GM19463 (cell line): Measurements from ENCODE around the gene SMAD6.
"Not testable (repeated sequence)": the region's sequence is repeated elsewhere in the genome, so short reads cannot be mapped to it uniquely, and the experiment has no call there.

Experiments
- ATAC-seq: cut with Tn5 transposase; IDR thresholded peaks from one replicate; pipeline ENCODE4 v1.9.1; 2021; ENCODE audit warnings: mild to moderate bottlenecking, moderate library complexity; ENCODE audit not compliant: unreplicated experiment

Gene SMAD6

DNA sequence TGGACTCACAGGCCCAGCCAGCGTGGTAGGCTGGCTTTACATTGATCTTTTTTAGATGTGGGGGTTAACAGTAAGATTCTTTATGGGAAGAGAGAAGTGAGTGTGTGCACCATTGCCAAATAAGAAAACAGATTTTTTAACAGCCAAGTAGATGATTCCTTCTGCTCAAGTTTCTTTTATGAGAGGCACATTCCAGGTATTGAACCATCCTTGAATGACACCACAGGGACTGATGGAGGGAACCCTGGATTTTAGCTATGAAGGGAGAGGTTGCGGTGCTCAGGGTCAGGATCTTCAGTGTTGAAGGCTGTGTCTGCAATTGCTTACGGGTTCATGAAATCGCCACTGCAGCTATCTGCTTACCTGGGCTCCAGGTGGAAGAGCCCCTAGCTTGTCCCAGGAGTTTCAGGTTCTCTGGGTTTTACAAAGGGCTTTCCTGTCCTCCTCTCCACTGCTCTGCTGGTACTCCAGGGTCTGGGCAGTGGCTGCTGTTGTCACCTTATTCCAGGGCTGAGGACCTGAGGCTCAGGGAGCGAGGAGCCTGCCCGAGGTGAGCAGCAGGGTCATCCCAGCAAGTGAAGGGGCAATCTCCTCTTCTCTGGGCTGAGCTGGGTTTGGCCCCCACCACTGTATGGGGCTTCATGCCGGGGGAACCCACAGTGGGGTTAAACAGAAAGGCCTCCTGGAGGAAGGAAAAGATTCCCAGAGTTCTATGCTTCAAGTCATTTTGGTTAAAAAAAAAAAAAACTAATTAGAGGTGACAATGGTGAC, 53.4 kb downstream of the SMAD6 start:
- no peak for ATAC-seq

DNA sequence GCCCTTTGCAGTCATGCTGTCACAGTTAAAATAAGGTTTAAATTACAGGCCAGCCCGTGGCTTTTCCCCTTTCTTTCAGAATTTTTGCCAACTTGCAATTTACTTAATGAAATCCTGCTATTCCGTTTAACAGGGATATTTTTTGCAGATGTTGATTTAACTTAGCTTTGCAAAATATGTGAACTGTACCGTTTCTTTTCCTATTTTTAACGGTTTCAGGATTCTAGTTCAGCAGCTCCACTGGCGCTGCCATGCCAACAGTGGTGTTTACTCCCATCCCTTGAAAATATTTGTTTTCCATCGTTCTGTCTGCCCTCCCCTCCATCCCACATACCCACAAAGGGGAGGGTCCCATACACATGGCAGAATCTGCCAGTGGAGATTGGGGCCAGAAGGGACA, 54.3 kb downstream of the SMAD6 start:
- no peak for ATAC-seq

GRCh38 chr15:66757030-66757429, 55.0 kb downstream of the SMAD6 start:
- ATAC-seq, result no peak

DNA sequence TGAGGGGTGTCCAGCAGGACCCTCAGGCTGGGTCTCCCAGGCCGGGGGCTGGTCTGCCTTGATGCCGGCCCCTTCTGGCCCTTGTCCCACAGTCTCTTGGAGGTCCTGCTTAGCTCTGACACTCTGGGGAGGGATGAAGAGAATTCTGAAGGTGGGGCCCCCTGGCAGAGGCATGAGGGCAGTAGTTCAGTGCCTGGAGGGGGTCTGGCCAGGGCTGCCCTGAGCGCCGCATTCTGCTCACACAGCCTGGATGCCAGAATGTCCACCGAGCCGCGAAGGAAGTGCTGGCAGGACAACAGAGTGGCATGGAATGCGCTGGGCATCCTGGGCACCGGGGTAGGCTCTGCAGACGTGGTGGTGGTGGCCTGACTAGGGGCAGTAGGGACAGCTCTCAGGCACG, 55.5 kb downstream of the SMAD6 start:
- ATAC-seq, result no peak

DNA sequence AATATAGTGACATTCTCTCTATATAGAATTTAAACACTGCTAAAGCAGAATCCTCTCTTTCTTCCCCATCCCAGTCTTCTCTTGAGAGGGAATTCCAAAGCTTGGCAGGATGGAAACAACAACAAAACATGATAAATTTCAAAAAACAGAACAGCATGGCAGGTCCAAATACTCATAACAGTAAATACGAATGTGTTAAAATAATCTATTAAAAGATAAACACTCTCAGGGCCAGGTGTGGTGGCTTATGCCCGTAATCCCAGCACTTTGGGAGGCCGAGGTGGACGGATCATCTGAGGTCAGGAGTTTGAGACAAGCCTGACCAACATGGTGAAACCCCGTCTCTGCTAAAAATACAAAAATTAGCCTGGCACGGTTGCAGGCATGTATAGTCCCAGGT, 56.2 kb downstream of the SMAD6 start:
- ATAC-seq, result not testable (repeated sequence)

GRCh38 chr15:66758844-66759243, 56.8 kb downstream of the SMAD6 start:
- ATAC-seq, result no peak

GRCh38 chr15:66760097-66760967, 58.3 kb downstream of the SMAD6 start:
- no peak for ATAC-seq

- ATAC-seq, result no peak
Observed at GRCh38 chr15:66760968-66761725, 59.1 kb downstream of the SMAD6 start.

- no peak for ATAC-seq
Observed at GRCh38 chr15:66761726-66762595, 59.9 kb downstream of the SMAD6 start.

DNA sequence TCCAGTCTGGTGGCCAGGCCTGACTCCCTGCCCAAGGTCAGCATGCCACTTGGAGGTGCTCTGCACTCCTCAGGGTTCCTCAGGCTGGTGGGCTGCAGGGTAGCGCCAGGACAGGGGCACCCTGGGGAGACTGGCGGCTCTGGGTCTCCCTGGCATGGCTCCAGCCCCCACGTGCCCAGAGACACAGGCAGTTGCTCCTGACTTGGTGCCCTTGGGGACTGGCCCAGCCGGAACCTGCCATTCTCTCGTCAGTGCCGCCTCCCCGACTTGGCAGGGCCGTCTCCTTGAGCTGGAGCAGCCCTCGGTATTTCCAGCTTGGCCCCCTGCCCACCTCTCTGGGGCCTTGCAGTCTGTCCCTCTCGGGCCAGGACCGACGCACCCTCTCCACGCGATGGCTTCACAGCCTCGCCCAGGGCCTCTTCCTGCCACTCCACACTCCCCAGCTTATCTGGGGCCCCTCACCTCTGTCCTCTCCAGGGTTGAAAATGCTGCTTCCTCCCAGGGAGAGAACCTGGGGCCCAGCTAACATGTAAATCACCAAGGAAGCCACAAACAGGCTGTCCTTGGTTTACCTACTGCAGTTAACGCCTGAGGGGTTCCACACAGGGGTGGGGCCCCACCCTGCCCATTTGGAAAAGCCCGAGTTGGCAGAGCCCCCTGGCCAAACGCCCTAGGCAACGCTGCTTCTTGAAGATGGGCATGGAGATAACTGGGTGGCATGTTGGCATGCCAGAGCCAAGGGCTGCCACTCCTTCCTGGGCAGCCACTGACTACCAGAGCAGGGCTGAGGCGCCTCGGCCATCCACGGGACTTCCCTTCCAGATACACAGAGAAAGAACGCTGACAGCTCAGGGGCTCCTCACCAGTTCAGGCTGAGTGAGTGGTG, 61.4 kb downstream of the SMAD6 start:
- ATAC-seq, result no peak

- ATAC-seq, result no peak
Observed at GRCh38 chr15:66764072-66764786, 62.2 kb downstream of the SMAD6 start.

DNA sequence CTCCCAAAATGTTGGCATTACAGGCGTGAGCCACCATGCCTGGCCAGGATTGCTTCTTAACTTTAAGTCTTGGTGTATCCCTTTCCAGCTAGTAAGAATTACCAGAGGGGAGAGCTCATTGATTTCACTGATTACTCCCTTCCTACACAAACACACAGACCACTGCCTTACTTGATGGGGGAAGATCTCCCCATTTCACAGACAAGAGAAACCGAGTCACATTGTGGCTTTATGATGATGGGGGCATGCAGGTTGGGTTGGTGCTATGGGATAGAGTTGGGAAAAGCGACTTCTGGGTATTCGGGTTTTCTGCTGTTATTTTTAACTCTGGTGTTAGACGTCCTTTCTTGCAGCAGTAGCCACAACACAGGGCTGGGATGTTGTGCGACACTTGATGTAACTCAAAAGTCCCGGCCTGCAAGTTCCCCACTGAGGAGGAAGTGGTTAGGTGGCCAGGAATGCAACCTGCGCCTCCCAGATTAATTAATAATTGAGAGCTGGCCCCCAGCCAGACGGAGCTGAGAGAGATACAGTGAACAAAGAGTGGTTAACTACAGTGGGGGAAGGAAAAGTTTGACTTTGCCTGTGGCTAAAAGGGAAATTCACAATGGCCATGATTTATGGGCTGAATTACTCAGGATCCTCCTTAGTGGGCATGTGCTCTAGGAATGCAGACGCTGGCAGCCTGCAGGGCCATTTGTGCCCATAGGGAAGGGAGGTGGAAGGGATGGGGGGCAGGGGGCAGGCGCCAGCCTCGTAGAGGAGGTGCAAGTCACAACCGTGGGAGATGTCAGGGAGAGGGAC, 63.6 kb downstream of the SMAD6 start:
- peak; percentile 79 for ATAC-seq

- no peak for ATAC-seq
Observed at GRCh38 chr15:66766282-66767230, 64.5 kb downstream of the SMAD6 start.

DNA sequence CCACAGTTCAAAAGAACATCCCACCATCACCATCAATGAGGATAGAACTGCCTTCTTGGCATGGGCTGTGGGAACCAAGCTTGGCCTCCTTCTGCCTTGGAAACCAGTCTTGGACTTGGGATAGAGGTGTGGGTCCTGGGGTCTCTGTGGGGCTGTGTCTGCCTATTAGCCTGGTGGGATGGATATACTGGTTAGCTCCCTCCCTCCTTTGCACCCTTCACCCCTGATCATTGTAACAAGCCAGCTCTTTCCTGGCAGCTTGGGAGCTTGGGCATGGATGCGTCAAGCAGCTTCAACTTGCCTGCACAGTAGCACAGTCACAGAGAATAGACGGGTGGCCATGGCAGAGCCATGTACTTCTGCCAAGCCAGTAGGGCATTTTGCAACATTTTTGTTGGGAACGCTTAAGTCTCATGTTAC, 65.2 kb downstream of the SMAD6 start:
- ATAC-seq, result no peak

DNA sequence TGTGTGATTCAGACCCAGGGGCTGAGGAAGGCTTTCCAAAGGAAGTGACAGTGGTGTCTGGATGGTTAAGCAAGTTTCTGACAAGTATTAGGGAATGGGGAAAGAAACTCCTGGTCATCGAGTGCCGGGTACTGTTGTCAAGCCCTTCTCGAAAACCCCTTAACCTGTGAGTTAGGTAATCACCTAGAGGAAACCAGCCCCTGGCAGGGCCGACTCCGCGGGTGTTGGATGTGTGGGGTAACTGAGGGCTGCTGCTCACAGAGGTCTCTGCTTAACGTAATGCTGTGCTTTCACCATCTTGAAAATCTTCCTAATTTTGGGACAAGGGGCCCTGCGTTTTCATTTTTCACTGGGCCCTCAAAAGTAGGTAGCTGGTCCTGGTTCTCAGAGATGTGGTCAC, 67.0 kb downstream of the SMAD6 start:
- ATAC-seq, result no peak

DNA sequence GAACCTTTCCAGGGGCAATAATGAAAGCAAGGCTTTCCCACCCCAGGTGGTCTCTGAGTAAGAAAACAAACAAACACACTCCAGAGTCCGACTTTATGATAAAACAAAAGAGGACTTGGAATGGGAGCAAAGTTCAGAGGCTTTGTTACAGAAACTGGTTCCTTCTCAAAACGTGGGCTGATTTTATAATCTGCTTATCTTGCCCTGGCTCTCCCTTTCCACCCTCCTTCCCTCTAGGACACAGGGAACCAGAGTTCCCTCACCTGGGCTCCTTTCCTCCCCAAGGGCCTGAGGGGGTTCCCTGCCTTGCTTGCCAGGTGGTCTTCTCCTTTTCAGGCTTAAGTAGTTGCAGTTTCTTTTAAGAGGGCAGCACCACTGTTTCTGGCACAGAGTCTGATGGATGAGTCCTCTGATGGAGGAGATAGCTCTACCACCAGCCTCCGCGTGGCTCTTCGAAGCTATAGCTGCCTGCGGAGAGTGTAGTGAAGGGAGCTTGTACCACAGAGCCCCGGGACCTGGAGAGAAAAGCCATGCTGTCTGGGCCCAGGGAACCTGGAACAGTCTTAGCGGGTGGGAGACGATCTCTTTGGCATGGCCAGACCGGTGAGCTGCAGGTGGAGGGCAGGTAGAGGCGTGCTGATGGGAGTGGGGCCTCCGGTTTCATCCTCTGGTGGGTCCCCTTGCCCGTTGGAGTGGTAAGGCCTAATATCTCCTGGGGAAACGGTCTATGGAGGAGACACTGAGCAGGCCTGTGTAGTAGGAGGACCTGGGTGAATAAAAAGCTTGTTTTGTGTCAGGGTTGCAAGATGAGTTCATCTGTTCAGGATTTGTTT, 68.7 kb downstream of the SMAD6 start:
- ATAC-seq, result no peak
